ENCODE measurements around the gene ADARB2.

ADARB2 gene

GRCh38 chr10:1651270-1651966 lies 85.9 kb downstream of the ADARB2 start:
- H3K4me3 ChIP-seq (ENCODE audit: control insufficient read depth, low read depth, low read length), result no peak overlapping the region
- no peak for DNase-seq (ENCODE audit: low read depth)
- TF ChIP-seq CTCF (conservative IDR thresholded peaks at IDR 0.05; ENCODE audit: control insufficient read depth, insufficient read depth, low read depth, low read length), result no peak

- no peak for TF ChIP-seq CTCF (conservative IDR thresholded peaks at IDR 0.05; ENCODE audit: control insufficient read depth, insufficient read depth, low read depth, low read length)
- H3K4me3 ChIP-seq (ENCODE audit: control insufficient read depth, low read depth, low read length), result no peak overlapping the region
- DNase-seq (ENCODE audit: low read depth), result no peak
These were observed 86.6 kb downstream of the ADARB2 start for GRCh38 chr10:1650542-1651269.

- no peak overlapping the region for H3K4me3 ChIP-seq (ENCODE audit: control insufficient read depth, low read depth, low read length)
- no peak for TF ChIP-seq CTCF (conservative IDR thresholded peaks at IDR 0.05; ENCODE audit: control insufficient read depth, insufficient read depth, low read depth, low read length)
- DNase-seq (ENCODE audit: low read depth), result no peak
These were observed 88.7 kb downstream of the ADARB2 start for GRCh38 chr10:1648648-1649047.

GRCh38 chr10:1646332-1646731 lies 91.0 kb downstream of the ADARB2 start:
- no peak overlapping the region for H3K4me3 ChIP-seq (ENCODE audit: control insufficient read depth, low read depth, low read length)
- TF ChIP-seq CTCF (conservative IDR thresholded peaks at IDR 0.05; ENCODE audit: control insufficient read depth, insufficient read depth, low read depth, low read length), result no peak
- DNase-seq (ENCODE audit: low read depth), result no peak

GRCh38 chr10:1645896-1646295 lies 91.4 kb downstream of the ADARB2 start:
- TF ChIP-seq CTCF (conservative IDR thresholded peaks at IDR 0.05; ENCODE audit: control insufficient read depth, insufficient read depth, low read depth, low read length), result no peak
- H3K4me3 ChIP-seq (ENCODE audit: control insufficient read depth, low read depth, low read length), result no peak overlapping the region
- no peak for DNase-seq (ENCODE audit: low read depth)

- no peak overlapping the region for H3K4me3 ChIP-seq (ENCODE audit: control insufficient read depth, low read depth, low read length)
- TF ChIP-seq CTCF (conservative IDR thresholded peaks at IDR 0.05; ENCODE audit: control insufficient read depth, insufficient read depth, low read depth, low read length), result no peak
- DNase-seq (ENCODE audit: low read depth), result no peak
These were observed 93.1 kb downstream of the ADARB2 start for GRCh38 chr10:1644191-1644711.

Measured in fibroblast of mammary gland (primary cell).